ENCODE measurements around the gene CCDC167.

The CCDC167 gene

DNA sequence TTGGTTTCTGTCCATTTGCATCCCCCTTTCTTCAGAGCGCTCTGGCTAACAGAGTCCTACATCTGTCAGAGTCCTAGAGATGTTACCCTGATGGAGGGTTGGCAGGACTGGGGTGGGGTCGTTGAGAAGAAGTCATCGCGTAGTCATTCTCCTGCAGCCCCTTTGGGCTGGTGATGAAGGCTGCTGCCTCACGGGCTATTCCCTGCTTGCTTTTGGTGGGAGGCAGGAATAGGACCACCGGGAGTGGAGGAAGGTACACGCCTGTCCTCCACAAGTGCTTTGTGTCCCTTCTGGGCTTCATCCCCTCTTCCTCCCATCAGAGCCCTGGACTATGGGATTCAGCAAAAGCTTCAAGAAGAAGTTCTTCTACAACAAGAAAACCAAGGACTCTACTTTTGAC, 20.9 kb downstream of the CCDC167 start:
- no peaks in the 10 kb centered on the region for H4K20me1 ChIP-seq (ENCODE audit: control insufficient read depth, insufficient read depth, low read depth, low read length)
- H3K4me2 ChIP-seq (ENCODE audit: low read length) = no peak overlapping the region
- no peaks in the 10 kb centered on the region for H3K9me2 ChIP-seq (replicated peaks; ENCODE audit: control insufficient read depth, low read length)
- H3K27ac ChIP-seq (ENCODE audit: low read depth, low read length) = no peak overlapping the region
- H3K4me1 ChIP-seq (ENCODE audit: control insufficient read depth, low read length) = no peaks in the 10 kb centered on the region
- no peaks in the 10 kb centered on the region for H3K9me3 ChIP-seq (ENCODE audit: control insufficient read depth, insufficient read depth, low read length)
- H3K79me2 ChIP-seq (ENCODE audit: control insufficient read depth, low read length) = no peaks in the 10 kb centered on the region
- TF ChIP-seq, protein P1, sequence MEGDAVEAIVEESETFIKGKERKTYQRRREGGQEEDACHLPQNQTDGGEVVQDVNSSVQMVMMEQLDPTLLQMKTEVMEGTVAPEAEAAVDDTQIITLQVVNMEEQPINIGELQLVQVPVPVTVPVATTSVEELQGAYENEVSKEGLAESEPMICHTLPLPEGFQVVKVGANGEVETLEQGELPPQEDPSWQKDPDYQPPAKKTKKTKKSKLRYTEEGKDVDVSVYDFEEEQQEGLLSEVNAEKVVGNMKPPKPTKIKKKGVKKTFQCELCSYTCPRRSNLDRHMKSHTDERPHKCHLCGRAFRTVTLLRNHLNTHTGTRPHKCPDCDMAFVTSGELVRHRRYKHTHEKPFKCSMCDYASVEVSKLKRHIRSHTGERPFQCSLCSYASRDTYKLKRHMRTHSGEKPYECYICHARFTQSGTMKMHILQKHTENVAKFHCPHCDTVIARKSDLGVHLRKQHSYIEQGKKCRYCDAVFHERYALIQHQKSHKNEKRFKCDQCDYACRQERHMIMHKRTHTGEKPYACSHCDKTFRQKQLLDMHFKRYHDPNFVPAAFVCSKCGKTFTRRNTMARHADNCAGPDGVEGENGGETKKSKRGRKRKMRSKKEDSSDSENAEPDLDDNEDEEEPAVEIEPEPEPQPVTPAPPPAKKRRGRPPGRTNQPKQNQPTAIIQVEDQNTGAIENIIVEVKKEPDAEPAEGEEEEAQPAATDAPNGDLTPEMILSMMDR (IDR thresholded peaks at IDR 0.05; ENCODE audit: low read depth, low read length, poor library complexity, severe bottlenecking) = no peak
- TF ChIP-seq EZH2phosphoT487 (IDR thresholded peaks at IDR 0.05; ENCODE audit: borderline replicate concordance, low read length) = no peak
- H3K36me3 ChIP-seq (ENCODE audit: control insufficient read depth, low read length) = peaks cover 58% of the 10 kb centered on the region
- H3F3A ChIP-seq (ENCODE audit: control insufficient read depth, insufficient read depth) = no peaks in the 10 kb centered on the region
- no peaks in the 10 kb centered on the region for H3K27me3 ChIP-seq (ENCODE audit: control insufficient read depth, low read length)
- H3K4me3 ChIP-seq (ENCODE audit: low read length) = no peak overlapping the region

- H3K4me2 ChIP-seq (ENCODE audit: low read length) = no peak overlapping the region
- H4K20me1 ChIP-seq (ENCODE audit: control insufficient read depth, insufficient read depth, low read depth, low read length) = no peaks in the 10 kb centered on the region
- H3K4me3 ChIP-seq (ENCODE audit: low read length) = no peak overlapping the region
- H3K27me3 ChIP-seq (ENCODE audit: control insufficient read depth, low read length) = no peaks in the 10 kb centered on the region
- no peaks in the 10 kb centered on the region for H3K9me3 ChIP-seq (ENCODE audit: control insufficient read depth, insufficient read depth, low read length)
- no peaks in the 10 kb centered on the region for H3K4me1 ChIP-seq (ENCODE audit: control insufficient read depth, low read length)
- H3K36me3 ChIP-seq (ENCODE audit: control insufficient read depth, low read length) = peaks cover 58% of the 10 kb centered on the region
- TF ChIP-seq EZH2phosphoT487 (IDR thresholded peaks at IDR 0.05; ENCODE audit: borderline replicate concordance, low read length) = no peak
- TF ChIP-seq, protein P1 (IDR thresholded peaks at IDR 0.05; ENCODE audit: low read depth, low read length, poor library complexity, severe bottlenecking) = no peak
- no peak overlapping the region for H3K27ac ChIP-seq (ENCODE audit: low read depth, low read length)
- no peaks in the 10 kb centered on the region for H3K79me2 ChIP-seq (ENCODE audit: control insufficient read depth, low read length)
- no peaks in the 10 kb centered on the region for H3K9me2 ChIP-seq (replicated peaks; ENCODE audit: control insufficient read depth, low read length)
- H3F3A ChIP-seq (ENCODE audit: control insufficient read depth, insufficient read depth) = no peaks in the 10 kb centered on the region
Measured at GRCh38 chr6:37477656-37478435, 21.8 kb downstream of the CCDC167 start.

GRCh38 chr6:37477191-37477590, 22.5 kb downstream of the CCDC167 start:
- no peak overlapping the region for H3K4me3 ChIP-seq (ENCODE audit: low read length)
- no peak overlapping the region for H3K27ac ChIP-seq (ENCODE audit: low read depth, low read length)
- H3K9me2 ChIP-seq (replicated peaks; ENCODE audit: control insufficient read depth, low read length) = no peaks in the 10 kb centered on the region
- H3K79me2 ChIP-seq (ENCODE audit: control insufficient read depth, low read length) = no peaks in the 10 kb centered on the region
- no peaks in the 10 kb centered on the region for H3K9me3 ChIP-seq (ENCODE audit: control insufficient read depth, insufficient read depth, low read length)
- H3K36me3 ChIP-seq (ENCODE audit: control insufficient read depth, low read length) = peaks cover 57% of the 10 kb centered on the region
- H3F3A ChIP-seq (ENCODE audit: control insufficient read depth, insufficient read depth) = no peaks in the 10 kb centered on the region
- H4K20me1 ChIP-seq (ENCODE audit: control insufficient read depth, insufficient read depth, low read depth, low read length) = no peaks in the 10 kb centered on the region
- no peak overlapping the region for H3K4me2 ChIP-seq (ENCODE audit: low read length)
- H3K27me3 ChIP-seq (ENCODE audit: control insufficient read depth, low read length) = no peaks in the 10 kb centered on the region
- H3K4me1 ChIP-seq (ENCODE audit: control insufficient read depth, low read length) = no peaks in the 10 kb centered on the region
- TF ChIP-seq EZH2phosphoT487 (IDR thresholded peaks at IDR 0.05; ENCODE audit: borderline replicate concordance, low read length) = no peak
- TF ChIP-seq, protein P1 (IDR thresholded peaks at IDR 0.05; ENCODE audit: low read depth, low read length, poor library complexity, severe bottlenecking) = no peak
